Lower leg skin (tissue), 4 donors: Measurements from ENCODE around the gene CNIH3. TPM values are rescaled to one million over a fixed set of nuclear protein-coding genes. Genes with fewer than 3 reads are reported as not detected.

Experiments used
- DNase-seq, 2 donors: peaks; one replicate each; pipeline ENCODE4 v3.0.0-alpha.2; 2019; ENCODE audit warnings: low spot score in 2 of 2
- H3K4me3 ChIP-seq: fragments of 200-600 bp; sonication (generic); 2 replicates; pipeline ENCODE4 v1.5.1; 2017; ENCODE audit warnings: mild to moderate bottlenecking, low read depth; ENCODE audit not compliant: poor library complexity, severe bottlenecking
- CTCF ChIP-seq, 3 donors: fragments of 450-650 bp; IDR thresholded peaks; one replicate each; pipeline ENCODE4 v1.5.1; 2016; ENCODE audit warnings: antibody characterized with exemption in 3 of 3, mild to moderate bottlenecking in 3 of 3, moderate library complexity in 2 of 3
- POLR2A ChIP-seq, 2 donors: fragments of 450-650 bp; IDR thresholded peaks; one replicate each; pipeline ENCODE4 v1.6.1; 2016 to 2017; ENCODE audit warnings: antibody characterized with exemption in 2 of 2, mild to moderate bottlenecking in 1 of 2, moderate library complexity in 1 of 2
- WGBS, 2 donors: methylation state at CpG; one replicate each; pipeline ENCODE4 v1.1.5; 2018; 5-methylcytosine and 5-hydroxymethylcytosine counted together
- intact Hi-C: fragments of 100-400 bp; cut with DNase I; formaldehyde crosslinking; loops from one replicate; pipeline ENCODE4 v1.15.0; 2023; ENCODE audit warnings: low total_unique reads
- total RNA-seq, 4 donors: library from RNA; depleted of rRNA; stranded (reverse); fragments of >200 nt; gene quantifications; one replicate each; pipeline ENCODE4 v1.1.0, GENCODE V29; 2016

CNIH3 gene
- total RNA-seq, 4 donors from 2014 or later, result 1.4 to 5.1 (median 2.3) TPM

DNA sequence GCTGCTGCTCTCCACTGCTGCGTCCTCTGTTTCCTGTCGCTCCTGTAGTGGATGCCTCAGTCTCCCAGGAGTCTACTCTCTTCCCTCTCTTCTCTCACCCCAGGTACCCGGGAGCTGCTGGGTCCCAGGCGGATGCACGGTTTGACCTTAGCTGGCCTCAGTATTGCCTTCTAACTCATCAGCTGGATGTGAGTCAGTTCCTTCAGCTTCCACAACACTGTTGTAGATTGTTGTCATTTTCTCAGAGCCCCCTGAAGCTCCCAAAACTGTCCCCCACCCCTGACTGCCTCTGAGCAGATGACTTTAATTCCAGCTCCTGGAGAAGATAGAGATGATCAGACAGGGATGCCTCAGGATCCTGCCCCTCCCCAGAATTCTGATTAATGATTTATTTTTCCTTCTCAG, 7.2 kb downstream of the CNIH3 start:
- intact Hi-C loops, result no loop called here
- DNase-seq, result no peak
- TF ChIP-seq CTCF (IDR thresholded peaks at IDR 0.05) (no peak), POLR2A (IDR thresholded peaks at IDR 0.05) (no peak)
- H3K4me3 ChIP-seq, result no peak overlapping the region
- WGBS, 2 donors, result 72 to 76% methylated on average over 5 of the region's 5 CpGs

- no peak for TF ChIP-seq CTCF (IDR thresholded peaks at IDR 0.05)
- no peak for TF ChIP-seq POLR2A (IDR thresholded peaks at IDR 0.05)
- DNase-seq, result no peak
- H3K4me3 ChIP-seq, result no peak overlapping the region
- intact Hi-C loops, result no loop called here
- 48 to 62% methylated on average over 7 of the region's 7 CpGs for WGBS, 2 donors
Measured at GRCh38 chr1:224623743-224624333, 7.7 kb downstream of the CNIH3 start.

GRCh38 chr1:224624432-224624831, 8.3 kb downstream of the CNIH3 start:
- intact Hi-C loops, result no loop called here
- WGBS, 2 donors, result 89 to 94% methylated on average over 4 of the region's 4 CpGs
- no peak overlapping the region for H3K4me3 ChIP-seq
- DNase-seq, result no peak
- TF ChIP-seq POLR2A (IDR thresholded peaks at IDR 0.05) (no peak), CTCF (IDR thresholded peaks at IDR 0.05) (no peak)

GRCh38 chr1:224626042-224626441, 9.9 kb downstream of the CNIH3 start:
- H3K4me3 ChIP-seq, result no peak overlapping the region
- TF ChIP-seq POLR2A (IDR thresholded peaks at IDR 0.05), result no peak
- DNase-seq, result no peak
- intact Hi-C loops, result no loop called here
- WGBS, 2 donors, result 81 to 87% methylated on average over 1 of the region's 1 CpG

DNA sequence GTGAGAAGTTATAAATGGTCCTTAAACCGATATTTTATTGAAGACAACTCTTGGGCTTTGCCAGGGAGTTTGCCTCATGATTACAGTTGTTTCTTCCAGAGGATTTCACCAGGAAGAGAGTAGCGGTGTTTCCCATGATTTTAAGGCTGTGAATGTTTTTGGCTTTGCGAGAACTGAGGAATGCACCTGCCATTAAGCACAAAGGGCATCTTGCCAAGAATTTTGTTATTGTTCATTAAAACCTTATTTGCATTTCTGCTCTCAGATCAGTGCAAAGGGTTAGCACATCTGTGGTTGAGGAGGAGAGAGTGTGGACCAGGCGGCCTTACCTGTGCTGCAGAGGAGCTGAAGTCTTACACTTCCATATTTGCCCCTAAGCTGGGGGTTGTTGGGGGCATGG, 13.8 kb downstream of the CNIH3 start:
- DNase-seq, result no peak
- 76 to 82% methylated on average over 4 of the region's 4 CpGs for WGBS, 2 donors
- TF ChIP-seq CTCF (IDR thresholded peaks at IDR 0.05) (no peak), POLR2A (IDR thresholded peaks at IDR 0.05) (no peak)
- intact Hi-C loops, result no loop called here
- no peak overlapping the region for H3K4me3 ChIP-seq

DNA sequence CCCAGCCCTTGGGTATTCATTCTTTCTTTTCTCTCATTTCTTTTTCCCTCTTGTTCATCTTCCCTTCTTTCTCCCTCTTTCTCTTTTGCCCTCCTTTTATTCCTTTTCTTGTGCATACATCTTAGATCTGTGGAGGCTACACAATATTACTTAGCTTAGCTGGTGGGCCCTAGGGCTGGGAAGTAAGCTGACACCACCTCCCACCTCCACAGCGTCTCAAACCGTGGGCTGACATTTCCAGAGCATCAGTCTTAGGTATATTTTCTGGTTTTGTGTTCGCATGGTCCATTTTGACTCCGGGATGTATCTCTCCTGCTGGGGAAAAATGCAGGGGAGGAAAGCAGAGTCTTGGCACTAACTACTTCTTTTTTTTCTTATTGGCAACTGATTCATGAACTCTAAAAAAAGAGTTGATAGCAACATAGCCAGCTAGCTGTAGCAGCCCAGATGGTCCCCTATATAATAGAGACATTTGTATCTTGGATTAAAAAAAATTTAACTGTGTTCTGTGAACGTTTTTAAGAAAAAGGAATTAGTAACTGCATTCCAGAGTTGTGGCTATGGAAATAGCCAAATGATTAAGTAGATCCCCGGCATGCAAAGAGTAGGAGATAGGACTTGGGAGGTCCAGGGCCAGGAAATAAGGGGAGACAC, 15.5 kb downstream of the CNIH3 start:
- intact Hi-C loops, result no loop called here
- no peak for DNase-seq
- no peak for TF ChIP-seq POLR2A (IDR thresholded peaks at IDR 0.05)
- TF ChIP-seq CTCF (IDR thresholded peaks at IDR 0.05), result no peak
- H3K4me3 ChIP-seq, result no peak overlapping the region
- 67 to 70% methylated on average over 6 of the region's 6 CpGs for WGBS, 2 donors
